Suprapubic skin (tissue), 4 donors: ENCODE data around the gene CHDH. TPM values are rescaled to one million over a fixed set of nuclear protein-coding genes. Genes with fewer than 3 reads are reported as not detected.

ENCODE experiments used
- DNase-seq, 2 donors: peaks; one replicate each; pipeline ENCODE4 v3.0.0-alpha.2; 2019; ENCODE audit warnings: low spot score in 2 of 2
- H3K27ac ChIP-seq: fragments of 200-600 bp; sonication (generic); one replicate; pipeline ENCODE4 v1.5.1; 2019
- H3K27me3 ChIP-seq: fragments of 200-600 bp; sonication (generic); one replicate; pipeline ENCODE4 v1.5.1; 2019
- H3K36me3 ChIP-seq: fragments of 200-600 bp; sonication (generic); one replicate; pipeline ENCODE4 v1.5.1; 2019
- H3K4me1 ChIP-seq: fragments of 200-600 bp; sonication (generic); one replicate; pipeline ENCODE4 v1.5.1; 2019
- H3K4me3 ChIP-seq: fragments of 200-600 bp; sonication (generic); one replicate; pipeline ENCODE4 v1.5.1; 2019; ENCODE audit warnings: mild to moderate bottlenecking
- H3K9me3 ChIP-seq: fragments of 200-600 bp; sonication (generic); one replicate; pipeline ENCODE4 v1.5.1; 2019
- EP300 ChIP-seq: sonication (generic); formaldehyde crosslinking; IDR thresholded peaks from one replicate; pipeline ENCODE4 v1.6.1; 2017; ENCODE audit warnings: antibody characterized with exemption
- POLR2A ChIP-seq, 2 donors: fragments of 450-650 bp; IDR thresholded peaks; one replicate each; pipeline ENCODE4 v1.6.1; 2017; ENCODE audit warnings: antibody characterized with exemption in 2 of 2, mild to moderate bottlenecking in 2 of 2, moderate library complexity in 2 of 2
- POLR2AphosphoS5 ChIP-seq, 3 donors: sonication (generic); formaldehyde crosslinking; IDR thresholded peaks; one replicate each; pipeline ENCODE4 v1.6.1; 2017; ENCODE audit warnings: antibody characterized with exemption in 3 of 3
- WGBS: methylation state at CpG from one replicate; pipeline ENCODE4 v1.1.5; 2018; 5-methylcytosine and 5-hydroxymethylcytosine counted together
- total RNA-seq, 4 donors: library from RNA; depleted of rRNA; stranded (reverse); fragments of >200 nt; gene quantifications; one replicate each; pipeline ENCODE4 v1.1.0, GENCODE V29; 2016
- TF ChIP-seq, protein P1 (sequence below), 2 donors: fragments of 200-600 bp in 1 of 2; fragments of 450-650 bp in 1 of 2; sonication (generic) in 1 of 2; IDR thresholded peaks; one replicate each; pipeline ENCODE4 v1.5.1; 2016 to 2019; ENCODE audit warnings: antibody characterized with exemption in 2 of 2, mild to moderate bottlenecking in 1 of 2, moderate library complexity in 1 of 2

The CHDH gene
- total RNA-seq, 4 donors from 2014 or later: 6.0 to 26.4 (median 9.3) TPM

DNA sequence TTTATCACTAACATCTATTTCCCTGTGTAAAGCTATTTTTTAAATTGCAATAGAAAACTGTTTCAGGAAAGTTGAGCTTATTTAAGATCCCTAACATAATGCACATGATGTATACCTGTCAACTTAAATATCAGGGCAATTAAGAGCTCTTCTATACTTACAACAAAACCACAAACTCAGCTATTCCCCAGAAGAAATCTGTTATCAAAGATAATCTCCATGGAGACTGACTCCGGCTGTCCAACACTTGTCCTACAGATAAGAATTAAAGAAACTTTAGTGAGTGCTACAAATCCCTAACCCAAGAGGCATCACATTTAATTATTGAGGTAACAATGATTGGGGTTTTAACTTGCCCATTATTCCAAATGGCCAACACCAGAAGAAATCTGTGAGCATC lies 42.0 kb upstream of the CHDH start:
- no peak for TF ChIP-seq POLR2AphosphoS5 (IDR thresholded peaks at IDR 0.05)
- H3K9me3 ChIP-seq: no peaks in the 10 kb centered on the region
- H3K27me3 ChIP-seq: no peaks in the 10 kb centered on the region
- 90% methylated on average over 1 of the region's 1 CpG for WGBS
- H3K36me3 ChIP-seq: peaks cover 30% of the 10 kb centered on the region
- no peak overlapping the region for H3K4me3 ChIP-seq
- H3K27ac ChIP-seq: no peak overlapping the region
- peaks cover 16% of the 10 kb centered on the region for H3K4me1 ChIP-seq
- no peak for DNase-seq

DNA sequence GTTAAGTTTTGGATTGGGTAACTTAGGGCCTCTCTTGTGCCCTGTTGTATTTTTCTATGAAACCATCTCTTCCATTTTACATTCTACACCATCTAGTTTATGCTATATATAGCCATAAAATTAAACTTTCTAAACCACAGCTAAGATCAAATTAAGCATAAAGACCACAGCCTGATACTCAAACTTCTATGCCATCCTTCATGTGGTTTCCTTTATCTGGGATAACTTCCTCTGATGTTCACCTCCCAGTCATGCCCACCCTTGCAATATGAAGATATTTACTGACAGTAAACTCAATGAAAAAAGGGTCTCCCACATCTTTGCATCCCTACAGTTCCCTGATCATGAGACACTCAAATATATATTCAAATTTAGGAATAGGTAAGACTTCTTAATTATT lies 41.2 kb upstream of the CHDH start:
- TF ChIP-seq POLR2AphosphoS5 (IDR thresholded peaks at IDR 0.05) (no peak), POLR2A (IDR thresholded peaks at IDR 0.05) (no peak), EP300 (no peak)
- TF ChIP-seq, protein P1, sequence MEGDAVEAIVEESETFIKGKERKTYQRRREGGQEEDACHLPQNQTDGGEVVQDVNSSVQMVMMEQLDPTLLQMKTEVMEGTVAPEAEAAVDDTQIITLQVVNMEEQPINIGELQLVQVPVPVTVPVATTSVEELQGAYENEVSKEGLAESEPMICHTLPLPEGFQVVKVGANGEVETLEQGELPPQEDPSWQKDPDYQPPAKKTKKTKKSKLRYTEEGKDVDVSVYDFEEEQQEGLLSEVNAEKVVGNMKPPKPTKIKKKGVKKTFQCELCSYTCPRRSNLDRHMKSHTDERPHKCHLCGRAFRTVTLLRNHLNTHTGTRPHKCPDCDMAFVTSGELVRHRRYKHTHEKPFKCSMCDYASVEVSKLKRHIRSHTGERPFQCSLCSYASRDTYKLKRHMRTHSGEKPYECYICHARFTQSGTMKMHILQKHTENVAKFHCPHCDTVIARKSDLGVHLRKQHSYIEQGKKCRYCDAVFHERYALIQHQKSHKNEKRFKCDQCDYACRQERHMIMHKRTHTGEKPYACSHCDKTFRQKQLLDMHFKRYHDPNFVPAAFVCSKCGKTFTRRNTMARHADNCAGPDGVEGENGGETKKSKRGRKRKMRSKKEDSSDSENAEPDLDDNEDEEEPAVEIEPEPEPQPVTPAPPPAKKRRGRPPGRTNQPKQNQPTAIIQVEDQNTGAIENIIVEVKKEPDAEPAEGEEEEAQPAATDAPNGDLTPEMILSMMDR (IDR thresholded peaks at IDR 0.05): no peak
- Histone ChIP-seq H3K27ac (no peak overlapping the region), H3K4me1 (peaks cover 17% of the 10 kb centered on the region), H3K27me3 (no peaks in the 10 kb centered on the region), H3K9me3 (no peaks in the 10 kb centered on the region), H3K36me3 (peaks cover 30% of the 10 kb centered on the region), H3K4me3 (no peak overlapping the region)
- DNase-seq: no peak

DNA sequence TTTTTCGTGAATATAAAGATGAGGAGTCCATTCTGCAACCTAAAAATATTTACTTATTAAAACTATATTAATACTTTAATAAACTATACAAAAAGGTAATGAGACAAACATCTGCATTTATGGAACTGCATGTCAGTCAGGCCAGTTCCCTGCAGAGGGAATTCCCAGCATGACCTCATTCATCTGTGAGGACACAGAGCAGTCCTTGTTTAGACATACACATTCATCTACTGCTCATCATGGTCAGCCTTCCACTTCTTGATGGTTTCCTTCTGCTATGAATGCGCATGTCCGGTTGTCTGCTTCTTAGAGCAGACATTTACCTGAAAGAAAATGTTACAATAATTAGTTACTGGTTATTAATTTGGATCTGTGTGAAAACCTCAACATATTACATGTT lies 39.0 kb upstream of the CHDH start:
- no peak for DNase-seq
- H3K4me1 ChIP-seq: peaks cover 20% of the 10 kb centered on the region
- no peak overlapping the region for H3K27ac ChIP-seq
- 96% methylated on average over 3 of the region's 3 CpGs for WGBS
- H3K27me3 ChIP-seq: no peaks in the 10 kb centered on the region
- no peak overlapping the region for H3K4me3 ChIP-seq
- no peaks in the 10 kb centered on the region for H3K9me3 ChIP-seq
- TF ChIP-seq, protein P1 (IDR thresholded peaks at IDR 0.05): no peak
- TF ChIP-seq POLR2AphosphoS5 (IDR thresholded peaks at IDR 0.05) (no peak), POLR2A (IDR thresholded peaks at IDR 0.05) (no peak), EP300 (no peak)
- peaks cover 30% of the 10 kb centered on the region for H3K36me3 ChIP-seq

DNA sequence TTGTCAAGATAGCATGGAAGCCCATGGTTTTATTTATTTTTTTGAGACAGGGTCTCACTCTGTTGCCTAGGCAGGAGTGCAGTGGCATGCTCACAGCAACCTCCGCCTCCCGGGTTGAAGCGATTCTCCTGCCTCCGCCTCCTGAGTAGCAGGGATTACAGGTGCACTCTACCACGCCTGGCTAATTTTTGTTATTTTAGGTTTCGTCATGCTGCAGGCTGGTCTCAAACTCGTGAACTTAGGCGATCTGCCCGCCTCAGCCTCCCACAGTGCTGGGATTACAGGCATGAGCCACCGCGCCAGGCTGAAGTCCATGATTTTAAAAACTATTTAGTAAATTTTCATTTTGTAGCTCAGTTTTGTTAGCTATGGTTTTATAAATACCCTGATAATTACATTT lies 38.4 kb upstream of the CHDH start:
- Histone ChIP-seq H3K27ac (no peak overlapping the region), H3K9me3 (no peaks in the 10 kb centered on the region), H3K36me3 (peaks cover 33% of the 10 kb centered on the region), H3K4me3 (no peak overlapping the region), H3K27me3 (no peaks in the 10 kb centered on the region), H3K4me1 (peaks cover 18% of the 10 kb centered on the region)
- DNase-seq: no peak
- TF ChIP-seq, protein P1 (IDR thresholded peaks at IDR 0.05): no peak
- TF ChIP-seq POLR2A (IDR thresholded peaks at IDR 0.05): no peak
- TF ChIP-seq POLR2AphosphoS5 (IDR thresholded peaks at IDR 0.05): no peak
- TF ChIP-seq EP300: no peak
- 88% methylated on average over 11 of the region's 11 CpGs for WGBS

DNA sequence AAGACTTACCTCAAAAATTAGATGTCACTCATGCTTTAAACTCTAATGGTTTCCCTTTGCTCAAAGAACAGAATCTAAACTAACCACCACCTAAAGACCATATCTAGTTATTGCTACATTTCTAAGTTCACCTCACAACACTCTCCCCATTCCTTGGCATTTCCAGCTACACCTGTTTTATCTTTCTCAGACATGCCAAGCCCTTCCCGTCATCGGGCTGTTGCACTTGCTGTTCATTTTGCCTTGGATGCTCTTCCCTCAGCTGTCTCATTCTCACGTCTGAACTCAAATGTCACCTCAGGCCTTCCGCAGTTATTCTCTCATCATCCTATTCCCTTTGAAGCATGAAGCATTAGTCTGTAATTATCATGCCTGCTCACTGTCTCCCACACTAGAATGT lies 36.8 kb upstream of the CHDH start:
- no peak for DNase-seq
- Histone ChIP-seq H3K4me1 (peaks cover 18% of the 10 kb centered on the region), H3K4me3 (no peak overlapping the region), H3K27me3 (no peaks in the 10 kb centered on the region), H3K27ac (no peak overlapping the region), H3K36me3 (peaks cover 48% of the 10 kb centered on the region), H3K9me3 (no peaks in the 10 kb centered on the region)
- TF ChIP-seq, protein P1 (IDR thresholded peaks at IDR 0.05): no peak
- TF ChIP-seq POLR2AphosphoS5 (IDR thresholded peaks at IDR 0.05) (no peak), POLR2A (IDR thresholded peaks at IDR 0.05) (no peak), EP300 (no peak)
- 75% methylated on average over 4 of the region's 4 CpGs for WGBS
